Esophagus muscularis mucosa (tissue), 4 donors: ENCODE measurements around the gene CYSTM1.

Experiments
- EP300 ChIP-seq: sonication (generic); formaldehyde crosslinking; IDR thresholded peaks from one replicate; pipeline ENCODE4 v1.6.1; 2017; ENCODE audit warnings: antibody characterized with exemption
- POLR2A ChIP-seq: fragments of 450-650 bp; IDR thresholded peaks from one replicate; pipeline ENCODE4 v1.6.1; 2017; ENCODE audit warnings: antibody characterized with exemption, moderate library complexity, mild to moderate bottlenecking, low read depth
- POLR2AphosphoS5 ChIP-seq, 2 donors: sonication (generic); formaldehyde crosslinking; IDR thresholded peaks; one replicate each; pipeline ENCODE4 v1.6.1; 2017; ENCODE audit warnings: antibody characterized with exemption in 2 of 2
- TF ChIP-seq, protein P1 (sequence below), 3 experiments: fragments of 200-600 bp in 2 of 3; fragments of 450-650 bp in 1 of 3; sonication (generic) in 2 of 3; IDR thresholded peaks; one replicate each; pipeline ENCODE4 v1.5.1; 2017 to 2019; ENCODE audit warnings: antibody characterized with exemption in 3 of 3, mild to moderate bottlenecking in 2 of 3, moderate library complexity in 1 of 3

DNA sequence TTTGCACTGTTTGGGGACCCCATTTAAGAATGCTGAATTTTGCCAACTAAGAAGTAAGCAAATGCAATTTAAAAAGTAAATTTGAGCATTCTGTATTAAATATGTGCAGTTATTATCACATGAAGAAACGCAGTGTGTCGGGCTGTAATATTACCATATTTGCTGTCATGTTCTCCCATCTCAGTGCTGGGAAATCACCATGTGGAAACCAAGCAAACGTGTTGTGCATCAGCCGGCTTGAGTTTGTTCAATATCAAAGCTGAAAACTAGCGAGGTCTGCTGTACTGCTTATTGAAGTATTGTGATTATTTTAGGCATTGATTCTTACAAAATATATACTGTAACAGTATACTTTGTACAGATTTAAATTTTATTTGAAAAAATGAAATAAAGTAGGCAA lies 46.6 kb upstream of the CYSTM1 start:
- TF ChIP-seq POLR2A = no peak
- TF ChIP-seq EP300 = no peak
- TF ChIP-seq, protein P1, sequence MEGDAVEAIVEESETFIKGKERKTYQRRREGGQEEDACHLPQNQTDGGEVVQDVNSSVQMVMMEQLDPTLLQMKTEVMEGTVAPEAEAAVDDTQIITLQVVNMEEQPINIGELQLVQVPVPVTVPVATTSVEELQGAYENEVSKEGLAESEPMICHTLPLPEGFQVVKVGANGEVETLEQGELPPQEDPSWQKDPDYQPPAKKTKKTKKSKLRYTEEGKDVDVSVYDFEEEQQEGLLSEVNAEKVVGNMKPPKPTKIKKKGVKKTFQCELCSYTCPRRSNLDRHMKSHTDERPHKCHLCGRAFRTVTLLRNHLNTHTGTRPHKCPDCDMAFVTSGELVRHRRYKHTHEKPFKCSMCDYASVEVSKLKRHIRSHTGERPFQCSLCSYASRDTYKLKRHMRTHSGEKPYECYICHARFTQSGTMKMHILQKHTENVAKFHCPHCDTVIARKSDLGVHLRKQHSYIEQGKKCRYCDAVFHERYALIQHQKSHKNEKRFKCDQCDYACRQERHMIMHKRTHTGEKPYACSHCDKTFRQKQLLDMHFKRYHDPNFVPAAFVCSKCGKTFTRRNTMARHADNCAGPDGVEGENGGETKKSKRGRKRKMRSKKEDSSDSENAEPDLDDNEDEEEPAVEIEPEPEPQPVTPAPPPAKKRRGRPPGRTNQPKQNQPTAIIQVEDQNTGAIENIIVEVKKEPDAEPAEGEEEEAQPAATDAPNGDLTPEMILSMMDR (IDR thresholded peaks at IDR 0.05) = no peak
- no peak for TF ChIP-seq POLR2AphosphoS5 (IDR thresholded peaks at IDR 0.05)
